PC-9 (cell line): Measurements from ENCODE around the gene IL4R. TPM values are rescaled to one million over a fixed set of nuclear protein-coding genes. Genes with fewer than 3 reads are reported as not detected.
A peak's percentile ranks its signal among the peaks of the same experiment; 100 is the strongest.

Source experiments
- BruUV-seq: library from RNA; stranded (reverse); fragments of 400-500 nt; replicated peaks from 2 replicates; lab custom pipeline; 2021; lab: Mats Ljungman, UMichigan
- CTCF ChIA-PET: fragments of 300-600 bp; sonication (Branson Sonifier 250); formaldehyde crosslinking; loops from one replicate; lab custom pipeline; 2022; ENCODE audit warnings: antibody characterized with exemption; lab: Charles Lee
- POLR2A ChIA-PET: fragments of 300-600 bp; sonication (Branson Sonifier 250); formaldehyde crosslinking; loops from one replicate; lab custom pipeline; 2022; ENCODE audit warnings: antibody characterized with exemption; ENCODE audit not compliant: unreplicated experiment; lab: Charles Lee
- DNase-seq, 2 experiments: peaks; one replicate each; pipeline versions ENCODE4 v3.0.0 to v3.0.0-alpha.2; 2015 to 2022; ENCODE audit warnings: mixed read lengths in 1 of 2
- H2AFZ ChIP-seq: fragments of 200-600 bp; sonication (generic); 2 replicates; pipeline ENCODE4 v1.8.1; 2017; ENCODE audit warnings: antibody characterized with exemption
- H3F3A ChIP-seq: fragments of 200-600 bp; sonication (generic); 2 replicates; pipeline ENCODE4 v1.8.1; 2017; ENCODE audit warnings: antibody characterized with exemption, mild to moderate bottlenecking, low read depth; ENCODE audit not compliant: insufficient read depth
- H3K27ac ChIP-seq: fragments of 200-600 bp; sonication (generic); 2 replicates; pipeline ENCODE4 v1.6.1; 2016; ENCODE audit warnings: mixed run types
- H3K27me3 ChIP-seq: fragments of 200-600 bp; sonication (generic); 2 replicates; pipeline ENCODE4 v1.6.1; 2016; ENCODE audit warnings: low read depth, mixed run types; ENCODE audit not compliant: insufficient read depth
- H3K36me3 ChIP-seq: fragments of 200-600 bp; sonication (generic); 2 replicates; pipeline ENCODE4 v1.6.1; 2016; ENCODE audit warnings: low read depth, mixed run types
- H3K4me1 ChIP-seq: fragments of 200-600 bp; sonication (generic); replicated peaks from 2 replicates; pipeline ENCODE4 v1.6.1; 2016; ENCODE audit warnings: mixed run types; ENCODE audit not compliant: insufficient read depth
- H3K4me2 ChIP-seq: fragments of 200-600 bp; sonication (generic); 2 replicates; pipeline ENCODE4 v1.6.1; 2017; ENCODE audit warnings: mixed run types
- H3K4me3 ChIP-seq: fragments of 200-600 bp; sonication (generic); 2 replicates; pipeline ENCODE4 v1.6.1; 2016; ENCODE audit warnings: mixed run types
- H3K79me2 ChIP-seq: fragments of 200-600 bp; sonication (generic); 2 replicates; pipeline ENCODE4 v1.6.1; 2017; ENCODE audit warnings: low read depth, mixed run types
- H3K9me2 ChIP-seq: fragments of 200-600 bp; sonication (generic); 2 replicates; pipeline ENCODE4 v1.8.1; 2017; ENCODE audit warnings: mild to moderate bottlenecking; ENCODE audit not compliant: insufficient read depth
- H3K9me3 ChIP-seq: fragments of 200-600 bp; sonication (generic); 2 replicates; pipeline ENCODE4 v1.8.1; 2016; ENCODE audit warnings: low read depth; ENCODE audit not compliant: insufficient read depth
- H4K20me1 ChIP-seq: fragments of 200-600 bp; sonication (generic); 2 replicates; pipeline ENCODE4 v1.8.1; 2017; ENCODE audit not compliant: insufficient read depth
- EZH2 ChIP-seq: fragments of 200-600 bp; sonication (generic); IDR thresholded peaks from 2 replicates; pipeline ENCODE4 v1.8.0; 2017; ENCODE audit warnings: antibody characterized with exemption, low read depth
- intact Hi-C: fragments of 100-400 bp; cut with micrococcal nuclease; formaldehyde crosslinking; loops from one replicate; pipeline ENCODE4 v1.10.0; 2022; ENCODE audit not compliant: unreplicated experiment
- total RNA-seq: library from RNA; stranded (reverse); gene quantifications from 2 replicates; pipeline ENCODE4 v1.2.3, GENCODE V29; 2021
- TF ChIP-seq, protein P1 (sequence below): fragments of 200-600 bp; sonication (generic); conservative IDR thresholded peaks from 2 replicates; pipeline ENCODE4 v1.6.1; 2017; ENCODE audit warnings: mixed run types, antibody characterized with exemption, mild to moderate bottlenecking, moderate library complexity

The IL4R gene
- total RNA-seq, 1 experiment from 2014 or later: 76.5 TPM

DNA sequence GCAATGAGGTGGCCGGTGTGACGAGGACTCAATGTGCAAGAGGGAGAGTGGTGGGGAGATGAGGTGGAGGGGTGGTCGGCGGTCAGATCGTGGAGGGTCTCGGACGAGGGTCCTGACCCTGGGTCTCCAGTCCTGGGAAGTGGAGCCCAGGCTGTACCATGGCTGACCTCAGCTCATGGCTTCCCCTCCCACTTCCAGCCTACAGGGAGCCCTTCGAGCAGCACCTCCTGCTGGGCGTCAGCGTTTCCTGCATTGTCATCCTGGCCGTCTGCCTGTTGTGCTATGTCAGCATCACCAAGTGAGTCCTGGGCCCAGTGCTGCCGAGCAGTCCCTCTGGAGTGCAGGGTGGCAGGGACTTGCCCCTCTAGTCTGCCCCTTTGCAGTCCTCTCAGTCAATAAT, 41.8 kb downstream of the IL4R start:
- H3K27me3 ChIP-seq: no peaks in the 10 kb centered on the region
- H3K36me3 ChIP-seq: peaks cover 31% of the 10 kb centered on the region
- H3K27ac ChIP-seq: no peak overlapping the region
- POLR2A ChIA-PET: no interaction called here
- peak in 1 of 2 experiments; percentile 25 for DNase-seq
- H3K4me2 ChIP-seq: no peak overlapping the region
- H3K79me2 ChIP-seq: no peaks in the 10 kb centered on the region
- intact Hi-C loops: no loop called here
- peaks cover 11% of the 10 kb centered on the region; the same call in 1 of the 2 replicates for H3F3A ChIP-seq
- no peak for TF ChIP-seq EZH2
- TF ChIP-seq, protein P1, sequence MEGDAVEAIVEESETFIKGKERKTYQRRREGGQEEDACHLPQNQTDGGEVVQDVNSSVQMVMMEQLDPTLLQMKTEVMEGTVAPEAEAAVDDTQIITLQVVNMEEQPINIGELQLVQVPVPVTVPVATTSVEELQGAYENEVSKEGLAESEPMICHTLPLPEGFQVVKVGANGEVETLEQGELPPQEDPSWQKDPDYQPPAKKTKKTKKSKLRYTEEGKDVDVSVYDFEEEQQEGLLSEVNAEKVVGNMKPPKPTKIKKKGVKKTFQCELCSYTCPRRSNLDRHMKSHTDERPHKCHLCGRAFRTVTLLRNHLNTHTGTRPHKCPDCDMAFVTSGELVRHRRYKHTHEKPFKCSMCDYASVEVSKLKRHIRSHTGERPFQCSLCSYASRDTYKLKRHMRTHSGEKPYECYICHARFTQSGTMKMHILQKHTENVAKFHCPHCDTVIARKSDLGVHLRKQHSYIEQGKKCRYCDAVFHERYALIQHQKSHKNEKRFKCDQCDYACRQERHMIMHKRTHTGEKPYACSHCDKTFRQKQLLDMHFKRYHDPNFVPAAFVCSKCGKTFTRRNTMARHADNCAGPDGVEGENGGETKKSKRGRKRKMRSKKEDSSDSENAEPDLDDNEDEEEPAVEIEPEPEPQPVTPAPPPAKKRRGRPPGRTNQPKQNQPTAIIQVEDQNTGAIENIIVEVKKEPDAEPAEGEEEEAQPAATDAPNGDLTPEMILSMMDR: peak; percentile 55; the same call in 1 of the 2 replicates
- H3K4me3 ChIP-seq: no peak overlapping the region
- no TSS peak for BruUV-seq
- no peaks in the 10 kb centered on the region for H4K20me1 ChIP-seq
- H3K4me1 ChIP-seq: no peaks in the 10 kb centered on the region
- no peaks in the 10 kb centered on the region for H3K9me3 ChIP-seq
- CTCF ChIA-PET: no interaction called here
- H3K9me2 ChIP-seq: no peaks in the 10 kb centered on the region
- no peak overlapping the region for H2AFZ ChIP-seq

DNA sequence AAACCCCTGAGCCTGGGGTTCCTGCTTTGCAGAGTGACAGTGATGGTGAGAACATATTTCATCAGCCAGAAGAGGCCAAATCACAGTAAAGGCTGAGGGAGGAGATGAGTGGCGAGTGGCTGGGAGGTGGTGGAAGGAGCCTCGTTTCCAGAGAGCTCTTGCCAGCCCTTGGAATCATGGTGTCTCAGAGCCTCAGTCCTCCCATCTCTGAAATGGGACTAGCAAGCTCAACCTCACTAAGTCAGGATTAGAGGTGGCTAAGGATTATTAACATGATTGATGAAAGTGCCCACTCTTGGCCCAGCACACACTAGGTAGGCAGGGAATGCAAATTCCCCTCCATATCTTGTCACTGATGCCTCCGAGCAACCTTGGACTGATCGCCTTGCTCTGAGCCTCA, 43.0 kb downstream of the IL4R start:
- Histone ChIP-seq H3K79me2 (no peaks in the 10 kb centered on the region), H3K4me2 (no peak overlapping the region), H3K27me3 (no peaks in the 10 kb centered on the region), H3F3A (peaks cover 11% of the 10 kb centered on the region; the same call in 1 of the 2 replicates), H3K9me3 (no peaks in the 10 kb centered on the region), H3K4me1 (no peaks in the 10 kb centered on the region), H3K27ac (no peak overlapping the region), H4K20me1 (no peaks in the 10 kb centered on the region), H3K36me3 (peaks cover 31% of the 10 kb centered on the region), H3K4me3 (no peak overlapping the region), H3K9me2 (no peaks in the 10 kb centered on the region), H2AFZ (no peak overlapping the region)
- DNase-seq: no peak
- intact Hi-C loops: no loop called here
- no TSS peak for BruUV-seq
- no peak for TF ChIP-seq EZH2
- TF ChIP-seq, protein P1: no peak
- POLR2A ChIA-PET: no interaction called here
- CTCF ChIA-PET: no interaction called here

DNA sequence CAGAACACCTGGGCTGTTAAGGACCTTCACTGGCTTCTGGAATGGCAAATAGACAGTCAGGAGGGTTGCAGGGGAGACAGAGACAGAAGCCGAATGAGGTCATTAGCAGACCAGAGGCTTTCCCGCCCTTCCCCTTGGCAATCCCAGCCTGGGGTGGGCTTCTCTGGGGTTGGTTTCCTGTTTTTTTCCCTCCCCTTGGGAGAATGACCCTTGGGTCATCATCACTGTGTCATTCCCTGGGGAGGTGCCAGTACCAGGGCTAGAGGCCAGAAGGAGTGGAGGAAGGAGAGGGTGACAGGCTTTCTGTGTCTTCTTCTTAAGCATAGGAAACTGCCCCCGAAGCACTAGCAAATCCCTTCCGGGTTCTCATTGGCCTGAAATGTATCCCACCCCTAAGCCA, 45.3 kb downstream of the IL4R start:
- H2AFZ ChIP-seq: no peak overlapping the region
- H3K9me3 ChIP-seq: no peaks in the 10 kb centered on the region
- H3K9me2 ChIP-seq: no peaks in the 10 kb centered on the region
- H3K4me2 ChIP-seq: no peak overlapping the region
- H4K20me1 ChIP-seq: no peaks in the 10 kb centered on the region
- peaks cover 37% of the 10 kb centered on the region for H3K36me3 ChIP-seq
- H3K4me3 ChIP-seq: no peak overlapping the region
- CTCF ChIA-PET: no interaction called here
- DNase-seq: no peak
- no peaks in the 10 kb centered on the region for H3K79me2 ChIP-seq
- no TSS peak for BruUV-seq
- H3K27me3 ChIP-seq: no peaks in the 10 kb centered on the region
- H3F3A ChIP-seq: peaks cover 17% of the 10 kb centered on the region
- TF ChIP-seq, protein P1: no peak
- TF ChIP-seq EZH2: no peak
- no peak overlapping the region for H3K27ac ChIP-seq
- peaks cover 14% of the 10 kb centered on the region for H3K4me1 ChIP-seq
- POLR2A ChIA-PET: no interaction called here
- intact Hi-C loops: no loop called here
